ENCODE data around the gene FRS2.

GRCh38 chr12:69476276-69477017, 6.3 kb downstream of the FRS2 start:
- TF ChIP-seq, protein P1, sequence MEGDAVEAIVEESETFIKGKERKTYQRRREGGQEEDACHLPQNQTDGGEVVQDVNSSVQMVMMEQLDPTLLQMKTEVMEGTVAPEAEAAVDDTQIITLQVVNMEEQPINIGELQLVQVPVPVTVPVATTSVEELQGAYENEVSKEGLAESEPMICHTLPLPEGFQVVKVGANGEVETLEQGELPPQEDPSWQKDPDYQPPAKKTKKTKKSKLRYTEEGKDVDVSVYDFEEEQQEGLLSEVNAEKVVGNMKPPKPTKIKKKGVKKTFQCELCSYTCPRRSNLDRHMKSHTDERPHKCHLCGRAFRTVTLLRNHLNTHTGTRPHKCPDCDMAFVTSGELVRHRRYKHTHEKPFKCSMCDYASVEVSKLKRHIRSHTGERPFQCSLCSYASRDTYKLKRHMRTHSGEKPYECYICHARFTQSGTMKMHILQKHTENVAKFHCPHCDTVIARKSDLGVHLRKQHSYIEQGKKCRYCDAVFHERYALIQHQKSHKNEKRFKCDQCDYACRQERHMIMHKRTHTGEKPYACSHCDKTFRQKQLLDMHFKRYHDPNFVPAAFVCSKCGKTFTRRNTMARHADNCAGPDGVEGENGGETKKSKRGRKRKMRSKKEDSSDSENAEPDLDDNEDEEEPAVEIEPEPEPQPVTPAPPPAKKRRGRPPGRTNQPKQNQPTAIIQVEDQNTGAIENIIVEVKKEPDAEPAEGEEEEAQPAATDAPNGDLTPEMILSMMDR (IDR thresholded peaks at IDR 0.05; ENCODE audit: low read depth, low read length): no peak
- TF ChIP-seq EZH2phosphoT487 (IDR thresholded peaks at IDR 0.05; ENCODE audit: low read depth): no peak
